Body of pancreas (tissue), 4 donors: ENCODE measurements around the gene DLX1. TPM values are rescaled to one million over a fixed set of nuclear protein-coding genes. Genes with fewer than 3 reads are reported as not detected.

Experiments used
- ATAC-seq: fragments of 150-250 bp; one replicate; pipeline ENCODE4 v1.9.1; 2016
- DNase-seq, 4 donors: peaks; one replicate each; pipeline ENCODE4 v3.0.0-alpha.2; 2019
- H3K27ac ChIP-seq, 4 donors: fragments of 200-600 bp; sonication (generic); 1 replicate in 3 of 4; 2 replicates in 1 of 4; pipeline versions ENCODE4 v1.5.1 to v1.6.1; 2016 to 2019; ENCODE audit warnings: mild to moderate bottlenecking in 1 of 4, mixed read lengths in 1 of 4, moderate library complexity in 1 of 4
- H3K27me3 ChIP-seq, 2 donors: fragments of 200-600 bp; sonication (generic); one replicate each; pipeline ENCODE4 v1.6.0; 2016; ENCODE audit warnings: mild to moderate bottlenecking in 1 of 2
- H3K36me3 ChIP-seq, 2 donors: fragments of 200-600 bp; sonication (generic); replicated peaks in 1 of 2; 2 replicates each; pipeline ENCODE4 v1.5.1; 2016; ENCODE audit warnings: low read depth in 2 of 2; ENCODE audit not compliant: insufficient read depth in 1 of 2
- H3K4me1 ChIP-seq: fragments of 200-600 bp; sonication (generic); one replicate; pipeline ENCODE4 v1.6.0; 2016
- H3K4me3 ChIP-seq, 2 donors: fragments of 200-600 bp; sonication (generic); 1 replicate in 1 of 2; 2 replicates in 1 of 2; pipeline ENCODE4 v1.5.1; 2016 to 2019
- H3K9me3 ChIP-seq, 3 donors: fragments of 200-600 bp; sonication (generic); 1 replicate in 2 of 3; 2 replicates in 1 of 3; pipeline ENCODE4 v1.5.1; 2016
- POLR2A ChIP-seq, 3 donors: fragments of 450-650 bp; IDR thresholded peaks; one replicate each; pipeline ENCODE4 v1.6.1; 2016; ENCODE audit warnings: antibody characterized with exemption in 3 of 3, mild to moderate bottlenecking in 2 of 3
- WGBS, 2 donors: methylation state at CpG; one replicate each; pipeline ENCODE4 v1.1.5; 2017; 5-methylcytosine and 5-hydroxymethylcytosine counted together
- intact Hi-C: fragments of 100-400 bp; cut with DNase I; formaldehyde crosslinking; loops from one replicate; pipeline ENCODE4 v1.15.1; 2023
- total RNA-seq, 2 donors: library from RNA; depleted of rRNA; stranded (reverse); fragments of >200 nt; gene quantifications; one replicate each; pipeline ENCODE4 v1.1.0, GENCODE V29; 2016
- TF ChIP-seq, protein P1 (sequence below), 7 experiments: fragments of 450-650 bp in 4 of 7; fragments of 200-600 bp in 3 of 7; sonication (generic) in 3 of 7; IDR thresholded peaks; one replicate each; pipeline ENCODE4 v1.5.1; 2016 to 2019; ENCODE audit warnings: antibody characterized with exemption in 7 of 7

The DLX1 gene
- not detected for total RNA-seq

DNA sequence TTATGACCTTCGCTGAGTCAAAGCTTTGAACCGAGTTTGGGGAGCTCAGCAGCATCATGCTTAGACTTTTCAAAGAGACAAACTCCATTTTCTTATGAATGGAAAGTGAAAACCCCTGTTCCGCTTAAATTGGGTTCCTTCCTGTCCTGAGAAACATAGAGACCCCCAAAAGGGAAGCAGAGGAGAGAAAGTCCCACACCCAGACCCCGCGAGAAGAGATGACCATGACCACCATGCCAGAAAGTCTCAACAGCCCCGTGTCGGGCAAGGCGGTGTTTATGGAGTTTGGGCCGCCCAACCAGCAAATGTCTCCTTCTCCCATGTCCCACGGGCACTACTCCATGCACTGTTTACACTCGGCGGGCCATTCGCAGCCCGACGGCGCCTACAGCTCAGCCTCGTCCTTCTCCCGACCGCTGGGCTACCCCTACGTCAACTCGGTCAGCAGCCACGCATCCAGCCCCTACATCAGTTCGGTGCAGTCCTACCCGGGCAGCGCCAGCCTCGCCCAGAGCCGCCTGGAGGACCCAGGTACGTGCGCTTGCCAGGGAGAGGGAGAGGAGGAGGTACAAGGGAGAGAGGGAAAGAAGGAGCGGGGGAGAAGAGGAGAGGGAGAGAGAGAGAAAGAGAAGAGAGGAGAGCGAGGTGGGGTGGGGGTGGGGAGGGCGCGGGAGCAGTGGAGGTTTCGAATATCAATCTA is at the start of gene DLX1:
Gene DLX1 (plus strand): TSS at position 48 of the 700 bp plus-strand sequence. CDS start 171 bp downstream, at position 219.
- ATAC-seq = no peak
- TF ChIP-seq, protein P1, sequence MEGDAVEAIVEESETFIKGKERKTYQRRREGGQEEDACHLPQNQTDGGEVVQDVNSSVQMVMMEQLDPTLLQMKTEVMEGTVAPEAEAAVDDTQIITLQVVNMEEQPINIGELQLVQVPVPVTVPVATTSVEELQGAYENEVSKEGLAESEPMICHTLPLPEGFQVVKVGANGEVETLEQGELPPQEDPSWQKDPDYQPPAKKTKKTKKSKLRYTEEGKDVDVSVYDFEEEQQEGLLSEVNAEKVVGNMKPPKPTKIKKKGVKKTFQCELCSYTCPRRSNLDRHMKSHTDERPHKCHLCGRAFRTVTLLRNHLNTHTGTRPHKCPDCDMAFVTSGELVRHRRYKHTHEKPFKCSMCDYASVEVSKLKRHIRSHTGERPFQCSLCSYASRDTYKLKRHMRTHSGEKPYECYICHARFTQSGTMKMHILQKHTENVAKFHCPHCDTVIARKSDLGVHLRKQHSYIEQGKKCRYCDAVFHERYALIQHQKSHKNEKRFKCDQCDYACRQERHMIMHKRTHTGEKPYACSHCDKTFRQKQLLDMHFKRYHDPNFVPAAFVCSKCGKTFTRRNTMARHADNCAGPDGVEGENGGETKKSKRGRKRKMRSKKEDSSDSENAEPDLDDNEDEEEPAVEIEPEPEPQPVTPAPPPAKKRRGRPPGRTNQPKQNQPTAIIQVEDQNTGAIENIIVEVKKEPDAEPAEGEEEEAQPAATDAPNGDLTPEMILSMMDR (IDR thresholded peaks at IDR 0.05) = no peak
- no peak for TF ChIP-seq POLR2A (IDR thresholded peaks at IDR 0.05)
- no peak for DNase-seq
- no peaks in the 10 kb centered on the region for H3K36me3 ChIP-seq
- H3K4me3 ChIP-seq = peak within 1 kb of the TSS in 1 of 2 donors; percentile 11
- 6 to 10% methylated on average over 33 to 34 of the region's 34 CpGs for whole genome bisulfite sequencing, 2 donors
- peaks cover 48% of the 10 kb centered on the region for H3K4me1 ChIP-seq
- no peak within 1 kb of the TSS for H3K27ac ChIP-seq
- H3K27me3 ChIP-seq = peaks cover 0 to 86% of the 10 kb centered on the region in 2 donors
- intact Hi-C loops = no loop called here
- H3K9me3 ChIP-seq = no peaks in the 10 kb centered on the region

DNA sequence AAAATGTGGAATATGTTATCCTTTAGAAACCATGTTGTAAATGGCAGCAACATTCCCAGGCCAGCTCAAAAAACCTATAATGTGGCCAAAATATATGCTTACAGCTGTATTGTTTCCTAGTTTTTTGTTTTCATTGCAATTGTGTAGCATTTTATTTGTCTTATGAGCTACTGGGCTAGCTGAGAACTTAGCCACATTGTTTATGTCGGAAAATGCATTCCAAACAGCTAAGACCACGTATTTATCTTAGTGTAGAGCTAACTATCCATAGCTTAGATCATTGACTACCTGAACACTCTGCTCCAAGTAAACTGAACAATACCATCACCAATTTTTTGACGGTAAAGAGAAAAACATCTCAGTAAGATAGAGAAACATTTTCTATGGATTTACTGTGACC is 47.2 kb upstream of the DLX1 start:
- Histone ChIP-seq H3K27me3 (no peaks in the 10 kb centered on the region), H3K9me3 (no peaks in the 10 kb centered on the region), H3K36me3 (no peaks in the 10 kb centered on the region), H3K4me3 (no peak overlapping the region), H3K27ac (no peak overlapping the region), H3K4me1 (no peaks in the 10 kb centered on the region)
- intact Hi-C loops = no loop called here
- no peak for ATAC-seq
- whole genome bisulfite sequencing, 2 donors = 91 to 92% methylated on average over 3 of the region's 3 CpGs
- DNase-seq = no peak
- TF ChIP-seq POLR2A (IDR thresholded peaks at IDR 0.05) = no peak
- TF ChIP-seq, protein P1 (IDR thresholded peaks at IDR 0.05) = no peak

DNA sequence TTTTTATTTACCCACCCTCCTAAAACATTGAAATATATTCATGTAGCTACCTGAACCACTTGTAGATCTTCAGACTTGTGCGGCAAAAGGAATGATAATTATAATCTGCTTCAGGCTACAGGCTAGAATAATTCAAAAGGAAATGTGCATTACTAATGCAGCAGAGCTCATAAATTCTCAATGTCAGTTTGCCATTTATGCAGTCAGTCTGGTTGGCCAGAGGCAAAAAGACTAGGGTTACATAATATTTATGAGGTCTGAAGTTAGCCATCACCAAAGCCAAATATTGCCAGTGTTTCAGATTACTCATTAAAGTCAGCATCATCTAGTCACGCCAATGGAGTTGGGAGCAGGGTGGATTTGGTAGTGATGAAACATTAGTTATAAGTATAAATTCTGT is 46.7 kb upstream of the DLX1 start:
- intact Hi-C loops = no loop called here
- Histone ChIP-seq H3K36me3 (no peaks in the 10 kb centered on the region), H3K27ac (no peak overlapping the region), H3K27me3 (no peaks in the 10 kb centered on the region), H3K9me3 (no peaks in the 10 kb centered on the region), H3K4me3 (no peak overlapping the region), H3K4me1 (no peaks in the 10 kb centered on the region)
- WGBS, 2 donors = 85 to 89% methylated on average over 2 of the region's 2 CpGs
- TF ChIP-seq, protein P1 (IDR thresholded peaks at IDR 0.05) = no peak
- TF ChIP-seq POLR2A (IDR thresholded peaks at IDR 0.05) = no peak
- ATAC-seq (no peak), DNase-seq (no peak)

DNA sequence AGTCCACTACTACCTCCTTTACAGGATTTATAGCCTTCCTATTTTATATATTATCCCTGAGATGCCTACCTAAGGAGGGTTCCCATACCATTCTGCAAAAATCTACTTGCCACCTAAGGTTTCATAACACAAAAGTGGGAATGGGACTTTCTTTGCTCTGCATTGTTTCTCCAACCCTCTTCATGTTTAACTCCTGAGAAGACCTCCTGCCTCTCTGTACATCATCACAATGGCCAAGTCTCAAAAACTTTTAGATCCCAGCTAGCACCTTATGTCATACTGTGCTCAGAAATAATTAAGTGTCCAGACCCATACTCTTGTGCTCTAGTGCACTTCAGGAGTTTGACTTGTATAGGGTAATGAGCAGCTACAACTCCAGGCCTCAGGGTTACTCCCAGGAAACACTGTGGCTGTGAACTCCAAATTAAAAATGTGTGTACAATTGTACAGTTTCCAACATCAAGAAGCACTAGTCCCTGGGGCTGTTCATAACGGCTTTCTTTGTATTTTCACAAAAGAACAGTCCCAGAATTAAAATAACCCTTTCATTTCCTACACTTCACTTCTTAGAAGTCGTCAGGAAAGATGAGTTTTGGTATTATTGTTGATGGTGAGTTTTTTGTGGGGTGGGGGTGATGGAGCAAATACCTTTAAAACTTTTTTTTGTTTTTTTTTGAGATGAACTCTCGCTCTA is 46.1 kb upstream of the DLX1 start:
- ATAC-seq = no peak
- H3K27me3 ChIP-seq = no peaks in the 10 kb centered on the region
- H3K36me3 ChIP-seq = no peaks in the 10 kb centered on the region
- WGBS, 2 donors = 72 to 82% methylated on average over 3 of the region's 3 CpGs
- H3K4me3 ChIP-seq = no peak overlapping the region
- DNase-seq = no peak
- no peak for TF ChIP-seq POLR2A (IDR thresholded peaks at IDR 0.05)
- TF ChIP-seq, protein P1 (IDR thresholded peaks at IDR 0.05) = no peak
- no peaks in the 10 kb centered on the region for H3K9me3 ChIP-seq
- intact Hi-C loops = no loop called here
- no peaks in the 10 kb centered on the region for H3K4me1 ChIP-seq
- H3K27ac ChIP-seq = no peak overlapping the region
